SW480 (cell line): ENCODE measurements around the gene STK11.
A peak's percentile ranks its signal among the peaks of the same experiment; 100 is the strongest.
"Not testable (repeated sequence)": the region's sequence is repeated elsewhere in the genome, so short reads cannot be mapped to it uniquely, and the experiment has no call there.

ENCODE experiments used
- DNase-seq: peaks from one replicate; pipeline ENCODE4 v3.0.0-alpha.2; 2016; ENCODE audit warnings: low spot score

The STK11 gene

DNA sequence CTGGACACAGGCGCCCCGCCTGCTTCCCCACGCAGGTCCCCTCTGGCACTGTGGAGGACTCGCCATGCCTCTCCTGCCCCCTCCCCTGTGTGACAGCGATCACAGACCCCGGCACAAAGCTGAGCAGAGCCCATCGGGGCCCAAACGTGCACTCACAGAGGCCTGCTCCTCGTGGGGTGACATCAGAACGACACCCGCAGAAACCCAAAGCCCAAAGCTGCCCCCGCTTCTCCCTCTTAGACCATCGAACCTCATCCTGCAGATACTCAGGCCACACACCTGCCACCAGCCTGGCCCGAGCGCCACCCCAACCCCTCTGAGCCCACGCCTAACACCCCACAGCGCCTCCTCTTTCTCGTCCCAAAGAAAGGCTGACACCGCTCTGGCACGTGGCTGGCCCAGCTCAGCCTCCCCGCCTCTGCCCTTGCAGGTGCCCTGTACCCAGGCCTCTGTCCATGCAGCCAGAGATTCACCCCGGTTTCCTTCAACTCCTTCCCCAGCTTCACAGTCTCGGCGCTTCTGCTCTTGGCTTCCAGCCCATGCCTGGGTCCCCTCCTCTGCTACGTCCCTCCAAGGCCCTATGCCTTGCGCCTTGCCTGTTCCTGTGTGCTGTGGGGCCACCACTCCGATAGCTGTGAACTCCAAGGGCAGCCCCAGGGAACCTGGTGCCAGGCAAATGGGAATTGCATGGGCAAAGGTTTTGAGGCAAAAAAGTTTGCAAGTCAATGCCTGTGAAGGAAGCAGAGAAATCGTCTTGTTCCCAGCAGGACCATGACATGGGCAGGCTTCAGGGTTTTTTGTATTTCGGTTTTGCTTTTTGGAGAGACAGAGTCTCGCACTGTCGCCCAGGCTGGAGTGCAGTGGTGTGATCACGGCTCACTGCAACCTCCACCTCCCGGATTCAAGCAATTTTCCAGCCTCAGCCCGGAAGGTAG is 33.1 kb downstream of the STK11 start:
- DNase-seq, result no peak

DNA sequence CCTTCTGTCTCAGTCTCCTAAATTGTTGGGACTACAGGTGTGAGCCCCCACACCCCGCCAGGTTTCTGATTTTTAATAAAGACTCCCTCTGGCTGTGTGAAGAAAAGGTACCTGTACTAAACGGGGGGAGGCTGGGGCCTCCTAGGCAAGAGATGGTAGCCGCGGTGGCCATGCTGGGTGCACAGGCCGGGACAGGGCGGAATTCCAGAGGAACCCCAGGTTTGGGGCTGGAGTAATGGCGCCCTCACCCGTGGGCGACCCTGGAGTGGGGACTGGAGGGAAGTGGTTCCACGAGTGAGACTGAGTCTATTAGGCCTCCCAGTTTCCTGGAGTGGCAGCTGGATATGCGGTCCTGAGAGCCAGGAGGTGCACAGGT is 33.8 kb downstream of the STK11 start:
- DNase-seq, result no peak

DNA sequence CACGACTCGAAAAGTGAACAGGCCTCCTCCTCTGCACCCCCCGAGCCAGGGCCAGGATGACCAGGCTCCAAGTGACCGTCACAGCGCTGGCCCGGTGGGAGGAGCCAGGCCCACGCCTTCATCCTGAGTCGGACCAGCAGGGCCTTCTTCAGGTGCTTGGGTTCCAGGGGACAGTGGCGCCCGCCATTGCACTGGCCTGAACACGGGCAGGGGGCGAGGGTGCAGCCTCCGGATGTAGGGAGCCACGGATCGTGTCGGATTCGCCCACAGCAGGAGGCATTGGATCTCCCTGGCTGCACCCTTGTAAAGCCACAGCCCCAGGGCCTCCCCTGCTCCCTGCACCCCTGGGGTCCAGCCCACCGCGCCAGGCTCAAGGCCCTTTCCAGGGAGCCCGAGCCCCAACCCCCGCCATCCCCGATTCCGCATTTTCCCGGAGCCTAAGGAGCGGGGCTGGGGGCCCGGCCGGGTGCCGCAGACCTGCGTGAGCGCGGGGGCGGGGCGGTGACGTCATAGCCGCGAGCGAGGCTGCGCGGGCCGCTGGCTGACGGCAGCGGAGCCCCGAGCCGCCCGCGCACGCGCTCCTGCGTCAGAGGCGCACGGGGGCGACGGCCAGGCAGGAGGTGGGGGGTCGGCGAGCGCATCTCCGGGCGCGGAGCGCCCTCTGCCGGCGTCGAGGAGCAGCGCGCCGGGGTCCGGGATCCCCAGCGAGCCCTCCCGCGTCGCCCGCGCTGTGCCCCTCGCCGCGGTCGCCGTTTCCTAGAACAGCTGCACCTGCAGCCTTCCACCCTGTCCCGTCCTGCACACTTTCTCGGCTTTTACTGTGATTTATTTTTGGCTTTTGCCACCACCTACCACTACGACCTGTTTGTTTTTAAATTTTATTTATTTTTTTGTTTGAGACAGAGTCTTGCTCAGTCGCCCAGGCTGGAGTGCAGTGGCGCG is 34.5 kb downstream of the STK11 start:
- DNase-seq, result peak; percentile 71

DNA sequence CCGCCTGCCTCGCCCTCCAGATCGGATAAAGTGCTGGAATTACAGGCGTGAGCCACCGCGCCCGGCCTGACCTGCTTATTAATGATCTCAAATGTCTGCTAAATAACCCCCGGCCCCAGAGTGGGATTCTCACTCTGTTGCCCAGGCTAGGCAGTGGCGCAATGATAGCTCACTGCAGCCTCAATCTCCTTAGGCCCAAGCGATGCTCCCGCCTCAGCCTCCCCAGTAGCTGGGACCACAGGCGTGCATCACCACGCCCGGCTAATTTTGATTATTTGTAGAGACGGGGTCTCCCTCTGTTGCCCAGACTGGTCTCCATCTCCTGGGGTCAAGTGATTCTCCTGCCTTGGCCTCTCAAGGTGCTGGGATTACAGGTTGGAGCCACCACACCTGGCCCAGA is 35.3 kb downstream of the STK11 start:
- no peak for DNase-seq

DNA sequence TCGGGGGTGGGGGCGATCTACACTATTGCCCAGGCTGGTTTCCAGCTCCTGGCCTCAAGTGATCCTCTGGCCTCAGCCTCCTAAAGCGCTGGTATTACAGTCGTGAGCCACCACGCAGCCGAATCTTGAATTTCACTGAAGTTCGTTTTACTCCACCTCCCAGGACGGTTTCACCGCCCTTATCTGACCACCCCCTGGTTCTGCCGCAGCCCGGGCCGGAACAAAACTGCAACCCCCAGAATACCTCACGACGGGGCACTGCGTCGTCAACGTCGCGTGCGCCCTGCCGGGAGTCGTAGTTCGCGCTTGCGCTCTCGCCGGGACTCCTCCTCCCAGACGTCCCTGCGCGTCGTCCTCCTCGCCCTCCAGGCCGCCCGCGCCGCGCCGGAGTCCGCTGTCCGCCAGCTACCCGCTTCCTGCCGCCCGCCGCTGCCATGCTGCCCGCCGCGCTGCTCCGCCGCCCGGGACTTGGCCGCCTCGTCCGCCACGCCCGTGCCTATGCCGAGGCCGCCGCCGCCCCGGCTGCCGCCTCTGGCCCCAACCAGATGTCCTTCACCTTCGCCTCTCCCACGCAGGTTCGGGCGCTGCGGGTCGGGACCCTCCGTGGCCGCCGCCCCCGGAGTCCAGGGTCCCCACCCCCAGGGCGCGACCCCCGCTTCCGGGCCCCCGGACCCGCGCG is 36.0 kb downstream of the STK11 start, which contains the start of gene ATP5F1D:
Gene ATP5F1D, plus strand, starts transcription at position 335 of the 679 bp plus-strand sequence. Its CDS starts 100 bp downstream, at position 435.
- peak; percentile 84 for DNase-seq

DNA sequence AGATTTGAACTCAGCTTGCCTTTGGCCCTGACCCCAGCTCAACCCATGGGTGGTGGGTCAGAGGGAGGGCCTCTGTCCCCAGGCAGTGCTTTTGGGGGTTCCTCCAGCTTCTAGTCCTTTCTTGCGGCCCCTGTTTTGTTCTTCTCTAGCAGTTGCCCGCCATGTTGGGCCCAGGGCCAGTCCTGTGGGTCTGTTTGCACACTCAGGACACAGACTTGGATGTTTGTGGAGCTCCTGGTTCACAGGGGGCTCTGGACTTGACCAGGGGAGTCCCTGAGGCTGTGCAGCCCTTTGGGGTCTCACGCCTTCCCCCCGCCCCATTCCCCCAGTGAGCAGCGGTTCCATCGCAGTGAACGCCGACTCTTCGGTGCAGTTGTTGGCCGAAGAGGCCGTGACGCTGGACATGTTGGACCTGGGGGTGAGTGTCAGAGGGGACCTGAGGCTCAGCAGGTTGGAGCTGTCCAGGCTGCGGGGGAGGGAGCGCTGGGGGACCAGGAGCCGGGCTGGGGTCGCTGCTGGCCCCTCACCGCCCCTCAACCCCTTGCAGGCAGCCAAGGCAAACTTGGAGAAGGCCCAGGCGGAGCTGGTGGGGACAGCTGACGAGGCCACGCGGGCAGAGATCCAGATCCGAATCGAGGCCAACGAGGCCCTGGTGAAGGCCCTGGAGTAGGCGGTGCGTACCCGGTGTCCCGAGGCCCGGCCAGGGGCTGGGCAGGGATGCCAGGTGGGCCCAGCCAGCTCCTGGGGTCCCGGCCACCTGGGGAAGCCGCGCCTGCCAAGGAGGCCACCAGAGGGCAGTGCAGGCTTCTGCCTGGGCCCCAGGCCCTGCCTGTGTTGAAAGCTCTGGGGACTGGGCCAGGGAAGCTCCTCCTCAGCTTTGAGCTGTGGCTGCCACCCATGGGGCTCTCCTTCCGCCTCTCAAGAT is 38.5 kb downstream of the STK11 start:
- peak; percentile 63 for DNase-seq

DNA sequence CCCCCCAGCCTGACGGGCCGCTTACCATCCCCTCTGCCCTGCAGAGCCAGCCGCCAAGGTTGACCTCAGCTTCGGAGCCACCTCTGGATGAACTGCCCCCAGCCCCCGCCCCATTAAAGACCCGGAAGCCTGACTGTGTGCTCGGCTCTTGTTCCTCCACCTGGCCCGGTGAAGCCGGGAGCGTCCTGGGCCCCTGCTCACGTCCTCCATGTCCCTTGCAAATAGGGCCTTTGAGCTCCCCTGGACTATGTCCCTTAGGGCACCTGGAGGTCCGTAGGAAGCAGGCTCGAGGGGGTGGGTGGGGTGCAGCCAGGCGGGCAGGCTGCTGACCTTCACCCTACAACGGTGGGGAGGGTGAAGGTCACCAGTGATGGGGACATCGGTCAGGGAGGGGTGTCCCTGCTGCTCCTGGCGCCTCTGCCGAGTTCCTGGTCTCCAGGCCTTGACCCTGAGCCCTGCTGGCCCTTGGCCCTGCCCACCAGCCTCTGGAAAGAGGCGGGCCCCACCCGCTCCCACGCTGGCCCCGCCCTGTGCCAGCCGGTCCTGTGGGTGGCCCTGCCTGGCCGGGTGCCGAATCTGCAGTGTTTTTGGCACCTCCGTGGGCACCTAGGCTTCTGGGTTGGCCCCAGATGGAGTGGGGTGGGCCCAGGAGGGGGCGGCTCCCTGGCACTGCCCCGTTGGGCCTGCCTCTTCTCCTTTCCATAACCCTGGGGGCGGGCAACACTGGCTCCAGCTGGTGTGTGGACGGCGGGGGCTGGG is 39.3 kb downstream of the STK11 start:
- no peak for DNase-seq

DNA sequence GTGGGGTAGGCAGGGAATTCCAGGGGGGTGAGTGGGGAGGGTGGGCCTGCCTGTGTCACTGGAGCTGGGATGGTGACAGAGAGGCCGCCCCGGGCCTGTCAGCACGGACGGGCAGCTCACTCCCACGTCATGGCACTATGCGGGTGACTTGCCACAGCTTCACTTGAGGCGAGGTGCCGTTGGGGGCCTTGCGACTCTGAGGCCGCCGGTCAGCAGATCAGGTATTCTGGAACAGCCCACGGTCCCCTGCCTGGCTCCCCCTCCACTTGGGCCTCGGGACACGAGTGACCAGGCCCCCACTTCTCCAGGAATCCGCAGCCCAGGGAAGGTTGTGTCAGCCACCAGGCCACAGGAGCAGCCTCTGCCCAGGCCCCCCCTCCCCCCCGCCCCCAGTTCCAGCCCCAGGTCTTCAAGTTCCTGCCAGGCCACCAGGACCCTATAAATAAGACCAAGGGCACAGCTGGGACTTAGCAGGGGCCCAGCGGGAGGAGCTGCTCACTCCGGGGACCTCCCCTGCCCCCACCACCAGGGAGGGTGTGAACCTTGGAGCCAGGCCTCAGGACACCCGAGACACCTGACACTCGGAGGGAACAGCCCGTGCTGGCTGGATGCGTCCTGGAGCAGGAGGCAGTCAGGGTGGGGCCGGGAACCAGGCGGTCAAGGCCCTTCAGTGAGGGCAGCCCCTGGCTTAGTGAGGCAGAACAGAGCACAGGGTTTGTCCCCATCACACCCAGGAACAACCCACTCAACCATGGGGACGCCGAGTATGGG is 40.1 kb downstream of the STK11 start:
- DNase-seq, result no peak

DNA sequence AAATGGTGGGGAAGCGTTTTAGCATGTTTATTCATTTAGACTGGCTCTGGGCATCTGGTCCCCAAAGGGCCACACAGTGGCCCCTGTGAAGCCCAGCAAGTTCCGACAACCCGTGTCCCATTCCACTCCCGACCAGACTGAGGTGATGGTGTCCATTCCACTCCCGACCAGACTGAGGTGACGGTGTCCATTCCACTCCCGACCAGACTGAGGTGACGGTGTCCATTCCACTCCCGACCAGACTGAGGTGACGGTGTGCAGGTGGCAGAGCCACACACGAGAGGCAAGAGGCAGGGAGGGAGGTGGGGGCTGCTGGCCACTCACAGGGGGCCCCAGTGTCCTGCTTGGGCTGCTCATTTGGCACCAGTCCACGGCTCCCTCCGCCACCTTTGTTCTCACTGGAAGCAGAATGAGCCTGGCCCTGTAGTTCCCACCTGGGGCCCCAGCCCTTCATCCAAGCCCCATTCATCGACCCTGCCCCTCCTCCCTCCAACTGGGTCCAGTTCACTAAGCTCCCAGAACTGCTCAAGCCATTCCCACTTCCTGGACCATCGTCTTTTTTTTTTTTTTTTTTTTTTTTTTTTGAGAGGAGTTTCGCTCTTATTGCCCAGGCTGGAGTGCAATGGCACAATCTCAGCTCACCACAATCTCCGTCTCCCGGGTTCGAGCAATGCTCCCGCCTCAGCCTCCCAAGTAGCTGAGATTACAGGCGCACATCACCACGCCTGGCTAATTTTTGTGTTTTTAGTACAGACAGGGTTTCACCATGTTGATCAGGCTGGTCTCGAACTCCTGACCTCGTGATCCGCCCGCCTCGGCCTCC is 40.9 kb downstream of the STK11 start:
- DNase-seq, result not testable (repeated sequence)

DNA sequence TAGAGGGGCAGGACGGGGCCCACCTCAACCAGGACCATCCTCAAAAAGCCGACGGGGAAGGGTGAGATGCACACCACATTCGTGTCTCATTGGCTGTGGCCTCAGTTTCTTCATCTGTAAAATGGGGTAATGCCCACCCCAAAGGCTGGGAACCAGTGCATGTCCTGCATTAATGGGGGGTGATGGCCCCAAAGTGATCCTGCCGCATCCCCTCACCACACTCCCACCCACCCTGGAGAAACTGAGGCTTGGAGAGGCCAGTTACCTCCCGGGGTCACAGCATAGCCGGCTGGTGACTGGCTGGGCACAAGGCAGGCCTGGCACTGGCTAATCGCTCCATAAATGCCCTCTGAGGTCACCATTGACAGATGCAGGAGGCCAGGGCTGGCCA is 42.2 kb downstream of the STK11 start:
- DNase-seq, result no peak

DNA sequence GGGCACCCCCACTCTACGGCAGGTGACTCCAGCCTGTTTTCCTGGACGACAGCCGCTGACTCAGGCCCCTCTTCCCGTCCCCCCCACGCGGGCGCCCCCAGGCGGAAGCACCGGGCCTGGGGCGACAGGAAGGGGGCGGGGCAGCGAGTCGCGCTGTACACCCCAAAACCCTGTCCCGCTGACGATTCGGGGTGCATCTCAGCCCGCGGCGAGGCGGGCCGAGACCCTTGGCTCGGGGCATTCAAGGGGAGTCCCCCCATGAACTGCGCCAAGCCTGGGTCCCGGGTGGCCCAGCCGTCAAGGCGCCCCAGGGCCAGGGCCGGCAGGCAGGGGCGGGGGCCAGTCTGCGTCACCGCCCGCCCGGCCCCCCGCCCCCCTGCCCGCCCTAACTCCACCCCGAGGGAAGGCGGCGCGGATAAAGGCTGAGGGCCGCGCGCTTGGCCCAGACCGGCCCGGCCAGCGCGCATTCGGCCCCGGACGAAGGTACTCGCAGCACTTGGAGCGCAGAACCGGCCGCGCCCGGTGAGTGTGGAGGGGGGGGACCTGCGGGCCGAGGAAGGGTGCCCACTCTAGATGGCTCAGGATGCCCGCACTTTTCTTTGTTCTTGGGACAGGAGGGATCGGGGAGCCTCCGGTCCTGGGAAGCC is 42.7 kb downstream of the STK11 start, which contains the start of gene MIDN:
Gene MIDN, plus strand, starts transcription at position 445 of the 647 bp plus-strand sequence. CDS start 1,714 bp downstream, outside the sequence.
- DNase-seq, result peak; percentile 69

DNA sequence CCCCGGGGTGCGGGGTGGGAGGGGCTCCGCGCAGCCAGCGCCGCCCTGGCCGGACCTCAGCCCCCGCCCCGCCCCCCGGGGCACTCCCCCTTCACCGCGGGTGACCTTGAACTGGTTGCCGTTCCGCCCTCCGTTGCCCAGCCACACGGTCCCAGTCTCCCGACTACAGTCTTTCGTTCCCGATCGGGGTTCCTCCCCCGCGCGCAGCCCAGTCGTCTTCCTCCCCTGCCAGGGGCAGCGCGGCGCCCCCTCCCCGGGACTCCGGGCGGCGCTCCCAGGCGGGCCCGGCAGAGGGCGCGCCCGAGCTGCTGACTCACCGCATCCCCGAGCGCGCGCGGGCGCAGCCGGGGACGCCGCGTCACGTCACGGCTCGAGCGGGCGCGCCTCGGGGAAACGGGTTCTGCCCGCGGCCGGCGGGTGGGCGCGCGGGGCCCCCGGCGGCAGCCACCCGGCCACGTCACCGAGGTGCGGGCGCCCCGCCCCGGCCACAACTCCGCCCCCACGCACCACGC is 43.3 kb downstream of the STK11 start:
- no peak for DNase-seq

DNA sequence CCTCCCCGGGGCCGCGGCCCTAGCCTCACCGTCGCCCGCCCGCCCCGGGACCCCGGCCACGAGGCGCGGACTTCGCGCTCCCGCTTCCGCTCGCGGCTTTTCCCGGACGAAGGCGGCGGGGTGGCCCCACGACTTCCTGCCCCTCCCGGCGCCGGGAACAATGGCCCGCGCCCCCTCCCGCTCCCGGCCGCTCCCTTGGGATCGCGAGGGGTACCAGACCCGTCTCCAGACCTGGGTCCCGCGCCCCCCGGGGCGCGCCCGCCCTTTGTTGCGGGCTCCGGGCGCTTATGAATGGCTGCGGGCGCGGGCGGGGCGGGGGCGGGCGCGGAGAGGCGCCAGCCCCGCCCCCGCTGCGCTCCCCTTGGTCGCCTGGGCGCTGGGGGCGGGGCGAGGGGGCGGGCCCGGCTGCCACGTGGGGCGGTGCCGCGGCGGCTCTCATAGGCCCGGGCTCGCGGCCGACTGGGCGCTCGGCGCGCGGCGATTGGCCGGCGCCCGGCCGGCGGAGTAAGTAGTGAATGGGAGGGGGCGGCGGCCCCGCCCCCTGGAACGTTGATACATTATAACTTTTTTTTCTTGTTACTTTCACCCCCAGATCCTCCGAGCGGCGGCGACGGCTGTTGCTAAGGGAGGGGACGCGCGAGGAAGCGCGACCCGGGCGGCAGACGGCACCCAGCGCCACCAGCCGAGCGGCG is 43.9 kb downstream of the STK11 start:
- DNase-seq, result peak; percentile 83

DNA sequence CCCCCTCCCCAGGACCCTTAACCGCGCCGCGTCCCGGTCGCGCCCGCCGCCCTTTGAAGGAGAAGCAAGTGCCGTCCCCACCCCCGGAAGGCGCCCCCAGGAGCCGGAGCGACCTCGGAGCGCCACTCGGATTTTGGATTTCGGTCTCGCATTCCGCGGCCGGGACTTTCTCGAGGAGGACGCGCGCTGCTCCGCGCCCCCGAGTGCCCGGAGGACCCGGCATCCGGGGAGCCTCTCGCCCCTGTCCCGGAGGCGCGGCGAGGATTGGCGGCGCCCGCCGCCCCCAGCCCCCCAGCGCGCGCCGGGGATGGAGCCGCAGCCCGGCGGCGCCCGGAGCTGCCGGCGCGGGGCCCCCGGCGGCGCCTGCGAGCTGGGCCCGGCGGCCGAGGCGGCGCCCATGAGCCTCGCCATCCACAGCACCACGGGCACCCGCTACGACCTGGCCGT is 44.4 kb downstream of the STK11 start:
- DNase-seq, result no peak

DNA sequence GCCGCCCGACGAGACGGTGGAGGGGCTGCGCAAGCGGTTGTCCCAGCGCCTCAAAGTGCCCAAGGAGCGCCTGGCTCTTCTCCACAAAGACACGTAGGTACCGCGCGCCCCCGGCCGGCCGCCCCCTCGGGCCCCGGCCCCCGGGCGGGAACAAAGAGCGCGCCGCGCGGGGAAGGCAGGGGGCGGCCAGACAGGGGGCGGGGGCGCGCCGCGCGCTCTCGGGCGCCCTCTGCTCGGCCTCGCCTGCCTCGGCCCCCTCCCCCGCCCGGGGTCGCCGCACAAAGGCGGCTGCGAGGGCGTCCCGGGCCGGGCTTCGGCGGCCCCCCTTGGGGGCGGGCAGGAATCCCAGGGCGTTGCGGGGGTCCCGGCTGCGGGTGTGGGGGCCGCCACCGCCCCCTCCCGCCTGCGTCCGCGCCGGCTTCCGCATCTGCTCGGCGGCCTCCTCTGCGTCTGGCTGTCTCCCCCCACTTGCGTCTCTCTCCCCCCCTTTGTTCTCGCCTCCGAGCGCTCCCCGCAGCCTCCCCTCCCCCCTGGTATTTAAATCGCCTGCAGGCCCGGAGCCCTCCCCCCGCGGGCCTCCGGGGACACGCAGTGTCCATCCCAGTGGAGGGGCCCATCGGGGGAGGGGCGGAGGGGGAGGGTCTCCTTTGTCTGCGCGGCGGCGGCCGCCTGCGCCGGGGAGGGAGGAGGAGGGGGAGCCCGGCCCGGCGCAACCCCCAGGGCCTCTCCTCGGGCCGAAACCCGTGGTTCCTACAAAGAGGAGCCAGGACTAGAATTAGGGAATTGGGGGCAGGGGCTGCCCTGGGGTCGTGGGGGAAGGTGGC is 45.1 kb downstream of the STK11 start:
- DNase-seq, result no peak
